Fibroblast of the aortic adventitia (primary cell): ENCODE results near the gene PSORS1C1. TPM values are rescaled to one million over a fixed set of nuclear protein-coding genes. Genes with fewer than 3 reads are reported as not detected.

Source experiments
- DNase-seq: peaks from one replicate; pipeline ENCODE4 v3.0.0-alpha.2; 2010; ENCODE audit warnings: low read depth
- H3K4me3 ChIP-seq: 2 replicates; pipeline ENCODE4 v1.5.1; 2011; ENCODE audit warnings: low read depth, mild to moderate bottlenecking, control low read depth, low read length, moderate library complexity
- total RNA-seq: library from RNA; depleted of rRNA; stranded (reverse); fragments of >200 nt; gene quantifications from 2 replicates; pipeline ENCODE4 v1.2.3, GENCODE V29; 2012; ENCODE audit warnings: low replicate concordance
- TF ChIP-seq, protein P1 (sequence below): IDR thresholded peaks from 2 replicates; pipeline ENCODE4 v1.5.1; 2011; ENCODE audit warnings: mild to moderate bottlenecking, low read length, control low read depth, inconsistent platforms; ENCODE audit not compliant: insufficient read depth

Gene PSORS1C1
- total RNA-seq, 1 donor, result 1.2 TPM

GRCh38 chr6:31132806-31133205 lies 18.2 kb downstream of the PSORS1C1 start:
- DNase-seq, result no peak
- TF ChIP-seq, protein P1, sequence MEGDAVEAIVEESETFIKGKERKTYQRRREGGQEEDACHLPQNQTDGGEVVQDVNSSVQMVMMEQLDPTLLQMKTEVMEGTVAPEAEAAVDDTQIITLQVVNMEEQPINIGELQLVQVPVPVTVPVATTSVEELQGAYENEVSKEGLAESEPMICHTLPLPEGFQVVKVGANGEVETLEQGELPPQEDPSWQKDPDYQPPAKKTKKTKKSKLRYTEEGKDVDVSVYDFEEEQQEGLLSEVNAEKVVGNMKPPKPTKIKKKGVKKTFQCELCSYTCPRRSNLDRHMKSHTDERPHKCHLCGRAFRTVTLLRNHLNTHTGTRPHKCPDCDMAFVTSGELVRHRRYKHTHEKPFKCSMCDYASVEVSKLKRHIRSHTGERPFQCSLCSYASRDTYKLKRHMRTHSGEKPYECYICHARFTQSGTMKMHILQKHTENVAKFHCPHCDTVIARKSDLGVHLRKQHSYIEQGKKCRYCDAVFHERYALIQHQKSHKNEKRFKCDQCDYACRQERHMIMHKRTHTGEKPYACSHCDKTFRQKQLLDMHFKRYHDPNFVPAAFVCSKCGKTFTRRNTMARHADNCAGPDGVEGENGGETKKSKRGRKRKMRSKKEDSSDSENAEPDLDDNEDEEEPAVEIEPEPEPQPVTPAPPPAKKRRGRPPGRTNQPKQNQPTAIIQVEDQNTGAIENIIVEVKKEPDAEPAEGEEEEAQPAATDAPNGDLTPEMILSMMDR, result no peak
- no peak overlapping the region for H3K4me3 ChIP-seq

DNA sequence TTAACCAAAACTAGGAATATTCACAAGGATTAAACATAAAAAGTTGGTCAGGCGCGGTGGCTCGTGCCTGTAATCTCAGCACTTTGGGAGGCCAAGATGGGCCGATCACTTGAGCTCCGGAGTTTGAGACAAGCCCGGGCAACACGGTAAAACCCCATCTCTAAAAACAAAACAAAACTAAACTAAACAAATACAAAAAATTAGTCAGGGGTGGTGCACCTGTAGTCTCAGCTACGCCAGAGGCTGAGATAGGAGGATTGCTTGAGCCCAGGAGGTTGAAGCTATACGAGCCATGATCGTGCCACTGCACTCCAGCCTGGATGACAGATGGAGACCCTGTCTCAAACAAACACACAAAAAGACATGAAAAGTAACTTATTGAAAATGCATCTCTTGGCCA lies 21.1 kb downstream of the PSORS1C1 start:
- TF ChIP-seq, protein P1, result no peak
- H3K4me3 ChIP-seq, result no peak overlapping the region
- DNase-seq, result no peak

GRCh38 chr6:31138982-31139381 lies 24.4 kb downstream of the PSORS1C1 start, which contains the start of gene PSORS1C2:
TSS of gene PSORS1C2 (minus strand) at chr6:31139066. CDS start at chr6:31139026, 40 bp downstream.
- no peak for DNase-seq
- TF ChIP-seq, protein P1, result no peak
- no peak within 1 kb of the TSS for H3K4me3 ChIP-seq

GRCh38 chr6:31139599-31139998 lies 25.0 kb downstream of the PSORS1C1 start:
- DNase-seq, result peak; percentile 58
- TF ChIP-seq, protein P1, result no peak

GRCh38 chr6:31140643-31141042 lies 26.0 kb downstream of the PSORS1C1 start:
- no peak for DNase-seq
- TF ChIP-seq, protein P1, result no peak
- H3K4me3 ChIP-seq, result no peak overlapping the region

More at GRCh38 chr6:31139599-31139998, 25.0 kb downstream of the PSORS1C1 start:
- no peak overlapping the region for H3K4me3 ChIP-seq

DNA sequence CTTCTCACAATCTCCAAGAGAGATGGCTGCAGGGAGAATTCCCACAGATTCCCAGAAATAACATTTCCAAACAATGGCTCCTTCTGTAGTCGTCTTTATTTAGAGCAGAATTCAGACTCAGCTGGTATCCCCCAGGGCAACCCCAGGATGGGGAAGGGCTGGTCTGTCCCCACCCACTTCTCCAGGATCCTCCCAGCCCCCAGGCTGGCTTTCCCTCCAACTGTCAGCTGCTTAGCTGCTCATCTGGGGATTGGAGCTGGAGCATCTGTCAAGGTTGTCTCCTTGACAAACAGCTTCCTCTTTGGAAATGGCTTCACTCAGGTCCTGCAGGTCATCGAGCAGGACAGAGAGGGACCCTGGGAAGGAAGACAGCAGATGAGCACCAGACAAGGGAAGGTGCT lies 27.8 kb downstream of the PSORS1C1 start:
- TF ChIP-seq, protein P1, result no peak
- no peak overlapping the region for H3K4me3 ChIP-seq
- DNase-seq, result no peak

GRCh38 chr6:31143148-31143547 lies 28.5 kb downstream of the PSORS1C1 start:
- DNase-seq, result peak; percentile 89
- H3K4me3 ChIP-seq, result no peak overlapping the region
- TF ChIP-seq, protein P1, result no peak
